Measurements from ENCODE around the gene AAK1.

DNA sequence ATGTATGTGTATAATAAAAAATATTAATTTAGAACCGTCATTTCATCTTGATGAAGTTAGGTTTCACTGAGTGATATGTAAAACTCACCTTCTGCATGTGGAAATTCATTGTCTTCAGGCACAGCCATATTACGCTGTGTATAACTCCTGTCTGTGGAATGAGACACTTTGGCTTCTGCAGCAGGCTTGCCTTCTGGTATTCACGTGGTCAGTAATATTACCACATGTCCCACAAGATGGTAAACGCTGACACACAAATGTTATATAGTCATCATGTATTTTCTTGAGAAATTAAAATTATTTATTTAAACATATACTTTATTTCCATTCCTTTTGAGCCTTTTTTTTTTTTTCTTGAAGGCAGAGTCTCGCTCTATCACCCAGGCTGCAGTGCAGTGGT lies 25.1 kb upstream of the AAK1 start:
- TF ChIP-seq EZH2 (IDR thresholded peaks at IDR 0.05; ENCODE audit: low read length): no peak
- TF ChIP-seq, protein P1, sequence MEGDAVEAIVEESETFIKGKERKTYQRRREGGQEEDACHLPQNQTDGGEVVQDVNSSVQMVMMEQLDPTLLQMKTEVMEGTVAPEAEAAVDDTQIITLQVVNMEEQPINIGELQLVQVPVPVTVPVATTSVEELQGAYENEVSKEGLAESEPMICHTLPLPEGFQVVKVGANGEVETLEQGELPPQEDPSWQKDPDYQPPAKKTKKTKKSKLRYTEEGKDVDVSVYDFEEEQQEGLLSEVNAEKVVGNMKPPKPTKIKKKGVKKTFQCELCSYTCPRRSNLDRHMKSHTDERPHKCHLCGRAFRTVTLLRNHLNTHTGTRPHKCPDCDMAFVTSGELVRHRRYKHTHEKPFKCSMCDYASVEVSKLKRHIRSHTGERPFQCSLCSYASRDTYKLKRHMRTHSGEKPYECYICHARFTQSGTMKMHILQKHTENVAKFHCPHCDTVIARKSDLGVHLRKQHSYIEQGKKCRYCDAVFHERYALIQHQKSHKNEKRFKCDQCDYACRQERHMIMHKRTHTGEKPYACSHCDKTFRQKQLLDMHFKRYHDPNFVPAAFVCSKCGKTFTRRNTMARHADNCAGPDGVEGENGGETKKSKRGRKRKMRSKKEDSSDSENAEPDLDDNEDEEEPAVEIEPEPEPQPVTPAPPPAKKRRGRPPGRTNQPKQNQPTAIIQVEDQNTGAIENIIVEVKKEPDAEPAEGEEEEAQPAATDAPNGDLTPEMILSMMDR (optimal IDR thresholded peaks at IDR 0.05 in 1 of 3, IDR thresholded peaks at IDR 0.05 in 1 of 3, conservative IDR thresholded peaks at IDR 0.05 in 1 of 3; ENCODE audit: extremely low read depth in 1 of 3, insufficient read depth in 2 of 3, low read length in 3 of 3): no peak

Data from keratinocyte (primary cell).